WTC11 (cell line): ENCODE measurements around the gene CCL18. TPM values are rescaled to one million over a fixed set of nuclear protein-coding genes. Genes with fewer than 3 reads are reported as not detected.

Source experiments
- EMX1 ChIP-seq: fragments of 250-450 bp; sonication (Bioruptor Pico); IDR thresholded peaks from 2 replicates; pipeline ENCODE4 v1.8.0; 2021; ENCODE audit warnings: mild to moderate bottlenecking
- ETV6 ChIP-seq: sonication (generic); formaldehyde crosslinking; IDR thresholded peaks from 2 replicates; pipeline ENCODE4 v1.8.1; 2022; ENCODE audit warnings: mild to moderate bottlenecking, missing genetic modification reagents
- FOXJ3 ChIP-seq: sonication (generic); formaldehyde crosslinking; IDR thresholded peaks from 2 replicates; pipeline ENCODE4 v1.9.0; 2021; ENCODE audit warnings: missing genetic modification reagents, mild to moderate bottlenecking, borderline replicate concordance
- GTF2I ChIP-seq: fragments of 250-450 bp; sonication (Bioruptor Pico); conservative IDR thresholded peaks from 2 replicates; pipeline ENCODE4 v1.4.0; 2021; ENCODE audit warnings: mild to moderate bottlenecking
- JAZF1 ChIP-seq: fragments of 250-450 bp; sonication (Bioruptor Pico); IDR thresholded peaks from 2 replicates; pipeline ENCODE4 v1.9.0; 2021; ENCODE audit warnings: moderate library complexity, mild to moderate bottlenecking, inconsistent platforms
- NR2C2 ChIP-seq: sonication (generic); formaldehyde crosslinking; IDR thresholded peaks from 2 replicates; pipeline ENCODE4 v1.8.0; 2022; ENCODE audit warnings: mild to moderate bottlenecking, missing genetic modification reagents
- OVOL2 ChIP-seq: fragments of 250-450 bp; sonication (Bioruptor Pico); IDR thresholded peaks from 2 replicates; pipeline ENCODE4 v1.9.0; 2021; ENCODE audit warnings: mild to moderate bottlenecking, borderline replicate concordance
- ZNF138 ChIP-seq: sonication (generic); formaldehyde crosslinking; conservative IDR thresholded peaks from 2 replicates; pipeline ENCODE4 v1.8.1; 2022; ENCODE audit warnings: mild to moderate bottlenecking, moderate library complexity, missing genetic modification reagents
- ZNF219 ChIP-seq: sonication (generic); formaldehyde crosslinking; IDR thresholded peaks from 2 replicates; pipeline ENCODE4 v1.8.0; 2023; ENCODE audit warnings: missing genetic modification reagents, mild to moderate bottlenecking, borderline replicate concordance
- total RNA-seq: library from RNA; stranded (reverse); gene quantifications from 3 replicates; pipeline ENCODE4 v1.2.3, GENCODE V29; 2021
- TF ChIP-seq, protein P1 (sequence below): sonication (generic); formaldehyde crosslinking; IDR thresholded peaks from 2 replicates; pipeline ENCODE4 v1.8.1; 2023; ENCODE audit warnings: mild to moderate bottlenecking, missing genetic modification reagents, borderline replicate concordance
- TF ChIP-seq, protein P2 (sequence below): sonication (generic); formaldehyde crosslinking; IDR thresholded peaks from 2 replicates; pipeline ENCODE4 v1.8.1; 2023; ENCODE audit warnings: mild to moderate bottlenecking, missing genetic modification reagents, moderate library complexity
- TF ChIP-seq, protein P3 (sequence below): sonication (generic); formaldehyde crosslinking; conservative IDR thresholded peaks from 2 replicates; pipeline ENCODE4 v1.8.1; 2023; ENCODE audit warnings: mild to moderate bottlenecking, low read depth, missing genetic modification reagents, moderate library complexity
- TF ChIP-seq, protein P4 (sequence below): fragments of 250-450 bp; sonication (Bioruptor Pico); IDR thresholded peaks from 2 replicates; pipeline ENCODE4 v1.9.0; 2021; ENCODE audit warnings: mild to moderate bottlenecking, borderline replicate concordance
- TF ChIP-seq, protein P5 (sequence below): fragments of 200-600 bp; IDR thresholded peaks from 2 replicates; pipeline ENCODE4 v1.8.0; 2022; ENCODE audit warnings: antibody characterized with exemption
- TF ChIP-seq, protein P6 (sequence below): sonication (generic); formaldehyde crosslinking; IDR thresholded peaks from 2 replicates; pipeline ENCODE4 v1.8.0; 2022; ENCODE audit warnings: mild to moderate bottlenecking, missing genetic modification reagents

The CCL18 gene
- total RNA-seq, 1 experiment from 2014 or later: not detected

DNA sequence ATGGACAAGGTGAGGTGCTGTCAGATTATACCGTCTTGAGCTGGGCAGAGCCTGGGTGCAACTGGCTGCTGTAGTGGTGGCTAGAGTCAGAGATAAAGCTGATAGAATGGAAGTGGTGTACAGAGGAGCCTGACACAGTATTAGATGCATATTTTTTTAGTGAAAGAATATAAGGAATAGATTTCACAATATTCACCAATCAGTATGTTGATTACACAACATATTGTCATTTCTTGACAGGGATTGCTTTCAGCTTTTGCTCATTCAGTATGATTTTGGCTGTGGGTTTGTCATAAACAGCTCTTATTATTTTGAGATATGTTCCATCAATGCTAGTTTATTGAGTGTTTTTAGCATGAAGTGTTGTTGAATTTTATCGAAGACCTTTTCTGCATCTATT is 44.6 kb upstream of the CCL18 start (continued):
- TF ChIP-seq, protein P1, sequence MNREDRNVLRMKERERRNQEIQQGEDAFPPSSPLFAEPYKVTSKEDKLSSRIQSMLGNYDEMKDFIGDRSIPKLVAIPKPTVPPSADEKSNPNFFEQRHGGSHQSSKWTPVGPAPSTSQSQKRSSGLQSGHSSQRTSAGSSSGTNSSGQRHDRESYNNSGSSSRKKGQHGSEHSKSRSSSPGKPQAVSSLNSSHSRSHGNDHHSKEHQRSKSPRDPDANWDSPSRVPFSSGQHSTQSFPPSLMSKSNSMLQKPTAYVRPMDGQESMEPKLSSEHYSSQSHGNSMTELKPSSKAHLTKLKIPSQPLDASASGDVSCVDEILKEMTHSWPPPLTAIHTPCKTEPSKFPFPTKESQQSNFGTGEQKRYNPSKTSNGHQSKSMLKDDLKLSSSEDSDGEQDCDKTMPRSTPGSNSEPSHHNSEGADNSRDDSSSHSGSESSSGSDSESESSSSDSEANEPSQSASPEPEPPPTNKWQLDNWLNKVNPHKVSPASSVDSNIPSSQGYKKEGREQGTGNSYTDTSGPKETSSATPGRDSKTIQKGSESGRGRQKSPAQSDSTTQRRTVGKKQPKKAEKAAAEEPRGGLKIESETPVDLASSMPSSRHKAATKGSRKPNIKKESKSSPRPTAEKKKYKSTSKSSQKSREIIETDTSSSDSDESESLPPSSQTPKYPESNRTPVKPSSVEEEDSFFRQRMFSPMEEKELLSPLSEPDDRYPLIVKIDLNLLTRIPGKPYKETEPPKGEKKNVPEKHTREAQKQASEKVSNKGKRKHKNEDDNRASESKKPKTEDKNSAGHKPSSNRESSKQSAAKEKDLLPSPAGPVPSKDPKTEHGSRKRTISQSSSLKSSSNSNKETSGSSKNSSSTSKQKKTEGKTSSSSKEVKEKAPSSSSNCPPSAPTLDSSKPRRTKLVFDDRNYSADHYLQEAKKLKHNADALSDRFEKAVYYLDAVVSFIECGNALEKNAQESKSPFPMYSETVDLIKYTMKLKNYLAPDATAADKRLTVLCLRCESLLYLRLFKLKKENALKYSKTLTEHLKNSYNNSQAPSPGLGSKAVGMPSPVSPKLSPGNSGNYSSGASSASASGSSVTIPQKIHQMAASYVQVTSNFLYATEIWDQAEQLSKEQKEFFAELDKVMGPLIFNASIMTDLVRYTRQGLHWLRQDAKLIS (CRISPR knock-in tag): no peak
- TF ChIP-seq NR2C2 (CRISPR knock-in tag): no peak
- TF ChIP-seq EMX1 (CRISPR knock-in tag): no peak
- TF ChIP-seq ZNF138 (CRISPR knock-in tag): no peak
- no peak for TF ChIP-seq GTF2I (CRISPR knock-in tag)
- TF ChIP-seq, protein P2, sequence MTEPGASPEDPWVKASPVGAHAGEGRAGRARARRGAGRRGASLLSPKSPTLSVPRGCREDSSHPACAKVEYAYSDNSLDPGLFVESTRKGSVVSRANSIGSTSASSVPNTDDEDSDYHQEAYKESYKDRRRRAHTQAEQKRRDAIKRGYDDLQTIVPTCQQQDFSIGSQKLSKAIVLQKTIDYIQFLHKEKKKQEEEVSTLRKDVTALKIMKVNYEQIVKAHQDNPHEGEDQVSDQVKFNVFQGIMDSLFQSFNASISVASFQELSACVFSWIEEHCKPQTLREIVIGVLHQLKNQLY (CRISPR knock-in tag): no peak
- TF ChIP-seq, protein P3, sequence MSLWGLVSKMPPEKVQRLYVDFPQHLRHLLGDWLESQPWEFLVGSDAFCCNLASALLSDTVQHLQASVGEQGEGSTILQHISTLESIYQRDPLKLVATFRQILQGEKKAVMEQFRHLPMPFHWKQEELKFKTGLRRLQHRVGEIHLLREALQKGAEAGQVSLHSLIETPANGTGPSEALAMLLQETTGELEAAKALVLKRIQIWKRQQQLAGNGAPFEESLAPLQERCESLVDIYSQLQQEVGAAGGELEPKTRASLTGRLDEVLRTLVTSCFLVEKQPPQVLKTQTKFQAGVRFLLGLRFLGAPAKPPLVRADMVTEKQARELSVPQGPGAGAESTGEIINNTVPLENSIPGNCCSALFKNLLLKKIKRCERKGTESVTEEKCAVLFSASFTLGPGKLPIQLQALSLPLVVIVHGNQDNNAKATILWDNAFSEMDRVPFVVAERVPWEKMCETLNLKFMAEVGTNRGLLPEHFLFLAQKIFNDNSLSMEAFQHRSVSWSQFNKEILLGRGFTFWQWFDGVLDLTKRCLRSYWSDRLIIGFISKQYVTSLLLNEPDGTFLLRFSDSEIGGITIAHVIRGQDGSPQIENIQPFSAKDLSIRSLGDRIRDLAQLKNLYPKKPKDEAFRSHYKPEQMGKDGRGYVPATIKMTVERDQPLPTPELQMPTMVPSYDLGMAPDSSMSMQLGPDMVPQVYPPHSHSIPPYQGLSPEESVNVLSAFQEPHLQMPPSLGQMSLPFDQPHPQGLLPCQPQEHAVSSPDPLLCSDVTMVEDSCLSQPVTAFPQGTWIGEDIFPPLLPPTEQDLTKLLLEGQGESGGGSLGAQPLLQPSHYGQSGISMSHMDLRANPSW: no peak
- no peak for TF ChIP-seq ETV6
- no peak for TF ChIP-seq JAZF1 (CRISPR knock-in tag)
- no peak for TF ChIP-seq OVOL2 (CRISPR knock-in tag)
- no peak for TF ChIP-seq ZNF219 (CRISPR knock-in tag)
- TF ChIP-seq, protein P4, sequence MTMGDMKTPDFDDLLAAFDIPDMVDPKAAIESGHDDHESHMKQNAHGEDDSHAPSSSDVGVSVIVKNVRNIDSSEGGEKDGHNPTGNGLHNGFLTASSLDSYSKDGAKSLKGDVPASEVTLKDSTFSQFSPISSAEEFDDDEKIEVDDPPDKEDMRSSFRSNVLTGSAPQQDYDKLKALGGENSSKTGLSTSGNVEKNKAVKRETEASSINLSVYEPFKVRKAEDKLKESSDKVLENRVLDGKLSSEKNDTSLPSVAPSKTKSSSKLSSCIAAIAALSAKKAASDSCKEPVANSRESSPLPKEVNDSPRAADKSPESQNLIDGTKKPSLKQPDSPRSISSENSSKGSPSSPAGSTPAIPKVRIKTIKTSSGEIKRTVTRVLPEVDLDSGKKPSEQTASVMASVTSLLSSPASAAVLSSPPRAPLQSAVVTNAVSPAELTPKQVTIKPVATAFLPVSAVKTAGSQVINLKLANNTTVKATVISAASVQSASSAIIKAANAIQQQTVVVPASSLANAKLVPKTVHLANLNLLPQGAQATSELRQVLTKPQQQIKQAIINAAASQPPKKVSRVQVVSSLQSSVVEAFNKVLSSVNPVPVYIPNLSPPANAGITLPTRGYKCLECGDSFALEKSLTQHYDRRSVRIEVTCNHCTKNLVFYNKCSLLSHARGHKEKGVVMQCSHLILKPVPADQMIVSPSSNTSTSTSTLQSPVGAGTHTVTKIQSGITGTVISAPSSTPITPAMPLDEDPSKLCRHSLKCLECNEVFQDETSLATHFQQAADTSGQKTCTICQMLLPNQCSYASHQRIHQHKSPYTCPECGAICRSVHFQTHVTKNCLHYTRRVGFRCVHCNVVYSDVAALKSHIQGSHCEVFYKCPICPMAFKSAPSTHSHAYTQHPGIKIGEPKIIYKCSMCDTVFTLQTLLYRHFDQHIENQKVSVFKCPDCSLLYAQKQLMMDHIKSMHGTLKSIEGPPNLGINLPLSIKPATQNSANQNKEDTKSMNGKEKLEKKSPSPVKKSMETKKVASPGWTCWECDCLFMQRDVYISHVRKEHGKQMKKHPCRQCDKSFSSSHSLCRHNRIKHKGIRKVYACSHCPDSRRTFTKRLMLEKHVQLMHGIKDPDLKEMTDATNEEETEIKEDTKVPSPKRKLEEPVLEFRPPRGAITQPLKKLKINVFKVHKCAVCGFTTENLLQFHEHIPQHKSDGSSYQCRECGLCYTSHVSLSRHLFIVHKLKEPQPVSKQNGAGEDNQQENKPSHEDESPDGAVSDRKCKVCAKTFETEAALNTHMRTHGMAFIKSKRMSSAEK (CRISPR knock-in tag): no peak
- TF ChIP-seq, protein P5, sequence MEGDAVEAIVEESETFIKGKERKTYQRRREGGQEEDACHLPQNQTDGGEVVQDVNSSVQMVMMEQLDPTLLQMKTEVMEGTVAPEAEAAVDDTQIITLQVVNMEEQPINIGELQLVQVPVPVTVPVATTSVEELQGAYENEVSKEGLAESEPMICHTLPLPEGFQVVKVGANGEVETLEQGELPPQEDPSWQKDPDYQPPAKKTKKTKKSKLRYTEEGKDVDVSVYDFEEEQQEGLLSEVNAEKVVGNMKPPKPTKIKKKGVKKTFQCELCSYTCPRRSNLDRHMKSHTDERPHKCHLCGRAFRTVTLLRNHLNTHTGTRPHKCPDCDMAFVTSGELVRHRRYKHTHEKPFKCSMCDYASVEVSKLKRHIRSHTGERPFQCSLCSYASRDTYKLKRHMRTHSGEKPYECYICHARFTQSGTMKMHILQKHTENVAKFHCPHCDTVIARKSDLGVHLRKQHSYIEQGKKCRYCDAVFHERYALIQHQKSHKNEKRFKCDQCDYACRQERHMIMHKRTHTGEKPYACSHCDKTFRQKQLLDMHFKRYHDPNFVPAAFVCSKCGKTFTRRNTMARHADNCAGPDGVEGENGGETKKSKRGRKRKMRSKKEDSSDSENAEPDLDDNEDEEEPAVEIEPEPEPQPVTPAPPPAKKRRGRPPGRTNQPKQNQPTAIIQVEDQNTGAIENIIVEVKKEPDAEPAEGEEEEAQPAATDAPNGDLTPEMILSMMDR: no peak
- TF ChIP-seq FOXJ3 (CRISPR knock-in tag): no peak
- TF ChIP-seq, protein P6, sequence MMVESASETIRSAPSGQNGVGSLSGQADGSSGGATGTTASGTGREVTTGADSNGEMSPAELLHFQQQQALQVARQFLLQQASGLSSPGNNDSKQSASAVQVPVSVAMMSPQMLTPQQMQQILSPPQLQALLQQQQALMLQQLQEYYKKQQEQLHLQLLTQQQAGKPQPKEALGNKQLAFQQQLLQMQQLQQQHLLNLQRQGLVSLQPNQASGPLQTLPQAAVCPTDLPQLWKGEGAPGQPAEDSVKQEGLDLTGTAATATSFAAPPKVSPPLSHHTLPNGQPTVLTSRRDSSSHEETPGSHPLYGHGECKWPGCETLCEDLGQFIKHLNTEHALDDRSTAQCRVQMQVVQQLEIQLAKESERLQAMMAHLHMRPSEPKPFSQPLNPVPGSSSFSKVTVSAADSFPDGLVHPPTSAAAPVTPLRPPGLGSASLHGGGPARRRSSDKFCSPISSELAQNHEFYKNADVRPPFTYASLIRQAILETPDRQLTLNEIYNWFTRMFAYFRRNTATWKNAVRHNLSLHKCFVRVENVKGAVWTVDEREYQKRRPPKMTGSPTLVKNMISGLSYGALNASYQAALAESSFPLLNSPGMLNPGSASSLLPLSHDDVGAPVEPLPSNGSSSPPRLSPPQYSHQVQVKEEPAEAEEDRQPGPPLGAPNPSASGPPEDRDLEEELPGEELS (CRISPR knock-in tag): no peak
